K562 (cell line): ENCODE results near the gene GPR55. TPM values are rescaled to one million over a fixed set of nuclear protein-coding genes. Genes with fewer than 3 reads are reported as not detected.

Experiments used
- BHLHE40 ChIP-seq: IDR thresholded peaks from 2 replicates; pipeline ENCODE4 v1.6.1; 2011; ENCODE audit warnings: low read length, improper control_type of control experiment
- E2F4 ChIP-seq: sonication (generic); formaldehyde crosslinking; IDR thresholded peaks from 2 replicates; pipeline ENCODE4 v1.8.0; 2022; ENCODE audit warnings: mild to moderate bottlenecking, low read depth, missing genetic modification reagents
- ETS1 ChIP-seq: conservative IDR thresholded peaks from 2 replicates; pipeline ENCODE4 v1.6.1; 2011; ENCODE audit warnings: low read depth, mild to moderate bottlenecking, low read length; ENCODE audit not compliant: control insufficient read depth
- SMARCE1 ChIP-seq: fragments of 450-650 bp; IDR thresholded peaks from 2 replicates; pipeline ENCODE4 v1.7.1; 2016; ENCODE audit warnings: mild to moderate bottlenecking
- TCFL5 ChIP-seq: fragments of 250-450 bp; sonication (Bioruptor Pico); conservative IDR thresholded peaks from 2 replicates; pipeline ENCODE4 v1.6.1; 2021; ENCODE audit warnings: mild to moderate bottlenecking, moderate library complexity, matching md5 sums
- TFE3 ChIP-seq: fragments of 450-650 bp; formaldehyde crosslinking; IDR thresholded peaks from 2 replicates; pipeline ENCODE4 v1.4.0; 2020; ENCODE audit warnings: mild to moderate bottlenecking, mixed read lengths
- polyA plus RNA-seq, 8 experiments: library from polyadenylated mRNA; depleted of rRNA in 4 of 8; stranded (reverse) in 5 of 8; unstranded in 3 of 8; fragments of >200 nt; fragmentation: Nextera tagmentation in 2 of 8; fragmentation: Illumina TruSeq in 1 of 8; extraction: Ambion mirVana in 2 of 8; extraction: Trizol in 1 of 8; gene quantifications; 2 replicates each; pipeline versions ENCODE4 v1.2.1 to v1.2.3, GENCODE V29; 2011 to 2014; ENCODE audit warnings: inconsistent platforms in 1 of 8, missing spikeins in 1 of 8
- total RNA-seq, 7 experiments: library from RNA; depleted of rRNA in 6 of 7; stranded (reverse); fragments of >200 nt in 6 of 7; fragmentation: Illumina TruSeq in 2 of 7; extraction: Trizol in 2 of 7; gene quantifications; 2 replicates each; pipeline versions ENCODE4 v1.2.1 to v1.2.3, GENCODE V29; 2011 to 2021; ENCODE audit warnings: low replicate concordance in 1 of 7

GPR55 gene
- total and polyA plus RNA-seq, 9 of the 15 experiments (the other 6 are each of a cell fraction or from before 2014, with no cell fraction given) = 0.11 to 0.49 (median 0.27) TPM

- TF ChIP-seq TFE3 (CRISPR knock-in tag) (no peak), BHLHE40 (no peak), ETS1 (no peak), SMARCE1 (no peak), TCFL5 (CRISPR knock-in tag) (no peak), E2F4 (CRISPR knock-in tag) (no peak)
Observed at GRCh38 chr2:230872968-230873660, 51.9 kb downstream of the GPR55 start (continued).
